ENCODE data around the gene DYNC1H1. TPM values are rescaled to one million over a fixed set of nuclear protein-coding genes. Genes with fewer than 3 reads are reported as not detected.

DYNC1H1 gene
- total RNA-seq, result 265 and 272 TPM in 2 replicates

GRCh38 chr14:101964297-101965180 is at the start of gene DYNC1H1:
Gene DYNC1H1, plus strand, starts transcription at chr14:101964573. Its CDS starts 119 bp downstream, at chr14:101964692.
- peaks cover 8% of the 10 kb centered on the region for H3K36me3 Mint-ChIP-seq (ENCODE audit: low read depth)
- H3K4me1 Mint-ChIP-seq, result peaks cover 36% of the 10 kb centered on the region
- H3K9me3 Mint-ChIP-seq, result no peaks in the 10 kb centered on the region

GRCh38 chr14:101915871-101916815 is 48.2 kb upstream of the DYNC1H1 start:
- Mint-ChIP-seq H3K9me3 (no peaks in the 10 kb centered on the region), H3K4me1 (no peaks in the 10 kb centered on the region), H3K36me3 (ENCODE audit: low read depth) (peaks cover 48% of the 10 kb centered on the region), H3K4me3 (no peak overlapping the region), H3K27me3 (no peaks in the 10 kb centered on the region), H3K27ac (peak overlapping the region; percentile 60)
- no peak for DNase-seq
- intact Hi-C loops (cut with micrococcal nuclease), result no loop called here

More at GRCh38 chr14:101964297-101965180, at the start of gene DYNC1H1:
- Mint-ChIP-seq H3K4me3 (peak within 1 kb of the TSS; percentile 94), H3K27me3 (peaks cover 2% of the 10 kb centered on the region), H3K27ac (peak within 1 kb of the TSS; percentile 94)
- peak; percentile 98 for DNase-seq
- intact Hi-C loops (cut with micrococcal nuclease), result loop anchor here (1.0 to 5.0 kb wide), 10 partner anchors 16 to 628 kb away; partner anchors contain the start of genes CINP, HSP90AA1, PPP2R5C and RCOR1

- peaks cover 49% of the 10 kb centered on the region for H3K36me3 Mint-ChIP-seq (ENCODE audit: low read depth)
These were observed 47.5 kb upstream of the DYNC1H1 start for GRCh38 chr14:101916816-101917412.

GRCh38 chr14:101917413-101918017 is 46.9 kb upstream of the DYNC1H1 start:
- Mint-ChIP-seq H3K4me1 (no peaks in the 10 kb centered on the region), H3K36me3 (ENCODE audit: low read depth) (peaks cover 45% of the 10 kb centered on the region), H3K4me3 (no peak overlapping the region), H3K27ac (peak overlapping the region; percentile 51), H3K9me3 (no peaks in the 10 kb centered on the region), H3K27me3 (no peaks in the 10 kb centered on the region)
- DNase-seq, result no peak
- intact Hi-C loops (cut with micrococcal nuclease), result no loop called here

More at GRCh38 chr14:101916816-101917412, 47.5 kb upstream of the DYNC1H1 start:
- DNase-seq, result no peak
- H3K27me3 Mint-ChIP-seq, result no peaks in the 10 kb centered on the region
- H3K4me3 Mint-ChIP-seq, result no peak overlapping the region
- peak overlapping the region; percentile 51 for H3K27ac Mint-ChIP-seq
- intact Hi-C loops (cut with micrococcal nuclease), result no loop called here
- H3K9me3 Mint-ChIP-seq, result no peaks in the 10 kb centered on the region
- H3K4me1 Mint-ChIP-seq, result no peaks in the 10 kb centered on the region

- Mint-ChIP-seq H3K27ac (no peak overlapping the region), H3K4me1 (no peaks in the 10 kb centered on the region), H3K9me3 (no peaks in the 10 kb centered on the region), H3K27me3 (no peaks in the 10 kb centered on the region), H3K4me3 (no peak overlapping the region), H3K36me3 (ENCODE audit: low read depth) (peaks cover 45% of the 10 kb centered on the region)
- no peak for DNase-seq
- intact Hi-C loops (cut with micrococcal nuclease), result no loop called here
These were observed 46.0 kb upstream of the DYNC1H1 start for GRCh38 chr14:101918065-101918989.

- DNase-seq, result no peak
- Mint-ChIP-seq H3K9me3 (no peaks in the 10 kb centered on the region), H3K36me3 (ENCODE audit: low read depth) (peaks cover 39% of the 10 kb centered on the region), H3K27ac (no peak overlapping the region), H3K4me3 (no peak overlapping the region), H3K27me3 (no peaks in the 10 kb centered on the region), H3K4me1 (no peaks in the 10 kb centered on the region)
- intact Hi-C loops (cut with micrococcal nuclease), result no loop called here
These were observed 44.1 kb upstream of the DYNC1H1 start for GRCh38 chr14:101920271-101920670.

GRCh38 chr14:101922866-101923265 is 41.5 kb upstream of the DYNC1H1 start:
- H3K4me3 Mint-ChIP-seq, result no peak overlapping the region
- H3K4me1 Mint-ChIP-seq, result no peaks in the 10 kb centered on the region
- H3K27me3 Mint-ChIP-seq, result no peaks in the 10 kb centered on the region
- no peak overlapping the region for H3K27ac Mint-ChIP-seq
- DNase-seq, result no peak
- intact Hi-C loops (cut with micrococcal nuclease), result no loop called here
- H3K9me3 Mint-ChIP-seq, result no peaks in the 10 kb centered on the region
- H3K36me3 Mint-ChIP-seq (ENCODE audit: low read depth), result peaks cover 25% of the 10 kb centered on the region

- Mint-ChIP-seq H3K36me3 (ENCODE audit: low read depth) (peaks cover 21% of the 10 kb centered on the region), H3K4me3 (no peak overlapping the region), H3K9me3 (no peaks in the 10 kb centered on the region), H3K27me3 (no peaks in the 10 kb centered on the region), H3K27ac (no peak overlapping the region), H3K4me1 (no peaks in the 10 kb centered on the region)
- intact Hi-C loops (cut with micrococcal nuclease), result no loop called here
- DNase-seq, result no peak
These were observed 39.2 kb upstream of the DYNC1H1 start for GRCh38 chr14:101925152-101925551.

GRCh38 chr14:101926085-101926484 is 38.3 kb upstream of the DYNC1H1 start:
- no peak overlapping the region for H3K4me3 Mint-ChIP-seq
- H3K9me3 Mint-ChIP-seq, result no peaks in the 10 kb centered on the region
- intact Hi-C loops (cut with micrococcal nuclease), result no loop called here
- no peak overlapping the region for H3K27ac Mint-ChIP-seq
- no peak for DNase-seq
- no peaks in the 10 kb centered on the region for H3K27me3 Mint-ChIP-seq
- peaks cover 16% of the 10 kb centered on the region for H3K36me3 Mint-ChIP-seq (ENCODE audit: low read depth)
- no peaks in the 10 kb centered on the region for H3K4me1 Mint-ChIP-seq

GRCh38 chr14:101926620-101927019 is 37.8 kb upstream of the DYNC1H1 start:
- intact Hi-C loops (cut with micrococcal nuclease), result no loop called here
- Mint-ChIP-seq H3K36me3 (ENCODE audit: low read depth) (peaks cover 14% of the 10 kb centered on the region), H3K4me1 (no peaks in the 10 kb centered on the region), H3K27me3 (no peaks in the 10 kb centered on the region), H3K27ac (no peak overlapping the region), H3K4me3 (no peak overlapping the region), H3K9me3 (no peaks in the 10 kb centered on the region)
- DNase-seq, result no peak

- Mint-ChIP-seq H3K27me3 (no peaks in the 10 kb centered on the region), H3K9me3 (no peaks in the 10 kb centered on the region), H3K4me1 (no peaks in the 10 kb centered on the region), H3K27ac (no peak overlapping the region), H3K4me3 (no peak overlapping the region), H3K36me3 (ENCODE audit: low read depth) (peaks cover 9% of the 10 kb centered on the region)
- DNase-seq, result no peak
- intact Hi-C loops (cut with micrococcal nuclease), result no loop called here
These were observed 36.5 kb upstream of the DYNC1H1 start for GRCh38 chr14:101927859-101928258.

GRCh38 chr14:101928415-101928841 is 35.9 kb upstream of the DYNC1H1 start:
- H3K27ac Mint-ChIP-seq, result no peak overlapping the region
- H3K36me3 Mint-ChIP-seq (ENCODE audit: low read depth), result peaks cover 7% of the 10 kb centered on the region
- no peaks in the 10 kb centered on the region for H3K4me1 Mint-ChIP-seq
- intact Hi-C loops (cut with micrococcal nuclease), result no loop called here
- H3K4me3 Mint-ChIP-seq, result no peak overlapping the region
- H3K9me3 Mint-ChIP-seq, result no peaks in the 10 kb centered on the region
- DNase-seq, result no peak
- no peaks in the 10 kb centered on the region for H3K27me3 Mint-ChIP-seq

Measured in activated CD4-positive, alpha-beta T cell treated with anti-CD3 and anti-CD28 coated beads, Interleukin-2, amount 10 ng/mL, durations not matched to agents 24 days and 14 days (primary cell).